Peyer's patch (tissue), 4 donors: ENCODE measurements around the gene WHRN. TPM values are rescaled to one million over a fixed set of nuclear protein-coding genes. Genes with fewer than 3 reads are reported as not detected.

Experiments used
- DNase-seq, 3 donors: peaks; one replicate each; pipeline ENCODE4 v3.0.0-alpha.2; 2017 to 2019
- H3K27ac ChIP-seq, 4 donors: fragments of 200-600 bp; sonication (generic); one replicate each; pipeline ENCODE4 v1.5.1; 2016 to 2019
- H3K27me3 ChIP-seq, 2 donors: fragments of 200-600 bp; sonication (generic); one replicate each; pipeline ENCODE4 v1.5.1; 2019
- H3K36me3 ChIP-seq, 3 donors: fragments of 200-600 bp; sonication (generic); one replicate each; pipeline ENCODE4 v1.5.1; 2016 to 2019
- H3K4me1 ChIP-seq, 4 donors: fragments of 200-600 bp; sonication (generic); one replicate each; pipeline ENCODE4 v1.5.1; 2016 to 2019
- H3K4me3 ChIP-seq, 4 donors: fragments of 200-600 bp; sonication (generic); 1 replicate in 3 of 4; 2 replicates in 1 of 4; pipeline ENCODE4 v1.5.1; 2016 to 2019; ENCODE audit warnings: mild to moderate bottlenecking in 1 of 4
- H3K9me3 ChIP-seq, 4 donors: fragments of 200-600 bp; sonication (generic); one replicate each; pipeline ENCODE4 v1.5.1; 2016 to 2019; ENCODE audit warnings: mild to moderate bottlenecking in 1 of 4
- CTCF ChIP-seq, 6 experiments: fragments of 450-650 bp in 4 of 6; fragments of 200-600 bp in 2 of 6; sonication (generic) in 1 of 6; IDR thresholded peaks; one replicate each; pipeline ENCODE4 v1.5.1; 2017 to 2019; ENCODE audit warnings: antibody characterized with exemption in 6 of 6, mild to moderate bottlenecking in 3 of 6, moderate library complexity in 1 of 6
- POLR2A ChIP-seq, 2 donors: fragments of 450-650 bp; IDR thresholded peaks; one replicate each; pipeline ENCODE4 v1.5.1; 2017; ENCODE audit warnings: antibody characterized with exemption in 2 of 2, mild to moderate bottlenecking in 2 of 2, moderate library complexity in 2 of 2
- total RNA-seq, 4 donors: library from RNA; depleted of rRNA; stranded (reverse); fragments of >200 nt; gene quantifications; one replicate each; pipeline ENCODE4 v1.1.0, GENCODE V29; 2016

The WHRN gene
- total RNA-seq, 4 donors from 2014 or later, result 10.7 to 35.5 (median 15.3) TPM

- Histone ChIP-seq H3K4me3 (no peak overlapping the region), H3K4me1 (peaks cover 0 to 10% (median 0%) of the 10 kb centered on the region in 4 donors), H3K9me3 (no peaks in the 10 kb centered on the region), H3K36me3 (no peaks in the 10 kb centered on the region), H3K27ac (no peak overlapping the region), H3K27me3 (no peaks in the 10 kb centered on the region)
- TF ChIP-seq POLR2A (IDR thresholded peaks at IDR 0.05), result no peak
- peak; percentile 66 to 93 (median 88) for TF ChIP-seq CTCF (IDR thresholded peaks at IDR 0.05)
- DNase-seq, result peak in 2 of 3 donors; percentile 60 to 84
Measured at GRCh38 chr9:114487607-114488300, 17.5 kb downstream of the WHRN start.

GRCh38 chr9:114486205-114486963, 18.9 kb downstream of the WHRN start:
- no peak for TF ChIP-seq CTCF (IDR thresholded peaks at IDR 0.05)
- TF ChIP-seq POLR2A (IDR thresholded peaks at IDR 0.05), result no peak
- no peak for DNase-seq
- Histone ChIP-seq H3K4me3 (no peak overlapping the region), H3K9me3 (no peaks in the 10 kb centered on the region), H3K27ac (no peak overlapping the region), H3K27me3 (no peaks in the 10 kb centered on the region), H3K36me3 (no peaks in the 10 kb centered on the region), H3K4me1 (peaks cover 0 to 10% (median 0%) of the 10 kb centered on the region in 4 donors)

DNA sequence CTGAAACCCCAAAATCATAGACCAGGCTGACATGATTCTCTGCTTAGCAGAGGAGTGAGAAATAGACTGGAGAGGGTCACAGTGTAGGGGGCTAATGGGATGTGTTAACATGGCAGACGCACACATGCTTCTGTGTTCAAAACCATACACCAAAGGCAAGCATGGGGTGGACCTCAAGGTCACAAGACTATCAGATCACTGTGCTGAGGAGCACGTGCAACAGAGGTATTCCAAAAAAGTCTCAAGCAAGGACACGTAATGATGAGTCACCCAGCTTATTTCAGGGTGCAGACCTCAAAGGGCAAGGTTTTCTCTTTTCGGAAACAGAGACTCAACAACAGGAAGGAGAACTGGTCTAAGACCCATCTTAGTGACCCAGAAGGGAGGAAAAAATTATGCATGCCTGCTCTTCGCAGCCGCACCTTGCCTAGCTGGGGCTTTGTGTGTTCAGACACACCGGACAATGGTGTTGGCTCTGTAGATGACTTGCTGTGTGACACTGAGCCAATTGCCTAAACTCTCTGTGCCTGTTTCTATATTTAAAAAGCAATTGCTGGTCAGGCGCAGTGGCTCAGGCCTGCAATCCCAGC, 20.3 kb downstream of the WHRN start:
- peaks cover 0 to 10% (median 0%) of the 10 kb centered on the region in 4 donors for H3K4me1 ChIP-seq
- no peak for TF ChIP-seq CTCF (IDR thresholded peaks at IDR 0.05)
- no peak for TF ChIP-seq POLR2A (IDR thresholded peaks at IDR 0.05)
- no peaks in the 10 kb centered on the region for H3K36me3 ChIP-seq
- no peaks in the 10 kb centered on the region for H3K27me3 ChIP-seq
- DNase-seq, result no peak
- peak overlapping the region in 1 of 4 donors; percentile 34 for H3K27ac ChIP-seq
- H3K9me3 ChIP-seq, result no peaks in the 10 kb centered on the region
- H3K4me3 ChIP-seq, result no peak overlapping the region

DNA sequence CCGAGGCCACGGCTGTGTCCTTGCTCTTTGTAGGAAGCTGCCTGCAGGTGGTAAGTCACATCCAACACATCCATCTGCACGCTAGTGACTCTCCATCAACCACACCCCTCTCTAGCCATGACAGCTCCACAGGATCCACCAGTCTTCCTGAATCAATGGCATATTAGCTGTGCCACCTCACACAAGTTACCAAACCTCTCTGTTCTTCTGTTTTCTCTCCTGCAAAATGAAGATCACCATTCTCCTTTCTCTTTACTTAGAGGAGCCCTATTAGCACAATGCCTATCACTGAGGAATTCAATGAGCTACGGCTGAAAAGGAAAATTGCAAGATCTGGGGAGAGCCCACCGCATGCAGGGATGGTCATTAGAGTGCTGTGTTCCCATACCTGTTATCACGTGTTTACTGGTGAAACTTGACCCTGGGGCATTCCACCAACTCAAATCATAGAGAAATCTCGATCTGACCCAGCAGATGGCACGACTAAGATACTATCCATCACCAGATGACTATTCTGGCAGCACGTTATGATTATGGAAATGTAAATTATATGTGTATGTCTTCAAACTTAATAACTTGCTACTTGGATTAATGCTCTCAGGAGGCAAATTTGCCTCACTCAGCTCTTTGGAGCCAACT, 20.9 kb downstream of the WHRN start:
- TF ChIP-seq POLR2A (IDR thresholded peaks at IDR 0.05) (no peak), CTCF (IDR thresholded peaks at IDR 0.05) (no peak)
- no peak for DNase-seq
- Histone ChIP-seq H3K4me3 (no peak overlapping the region), H3K27me3 (no peaks in the 10 kb centered on the region), H3K4me1 (peaks cover 0 to 10% (median 0%) of the 10 kb centered on the region in 4 donors), H3K27ac (peak overlapping the region in 1 of 4 donors; percentile 34), H3K36me3 (no peaks in the 10 kb centered on the region), H3K9me3 (no peaks in the 10 kb centered on the region)

GRCh38 chr9:114483499-114483898, 21.8 kb downstream of the WHRN start:
- no peaks in the 10 kb centered on the region for H3K9me3 ChIP-seq
- DNase-seq, result no peak
- no peak overlapping the region for H3K4me3 ChIP-seq
- no peak overlapping the region for H3K27ac ChIP-seq
- H3K36me3 ChIP-seq, result no peaks in the 10 kb centered on the region
- TF ChIP-seq POLR2A (IDR thresholded peaks at IDR 0.05) (no peak), CTCF (IDR thresholded peaks at IDR 0.05) (no peak)
- peaks cover 0 to 10% (median 0%) of the 10 kb centered on the region in 4 donors for H3K4me1 ChIP-seq
- no peaks in the 10 kb centered on the region for H3K27me3 ChIP-seq
